ENCODE results near the gene KLHDC3. TPM values are rescaled to one million over a fixed set of nuclear protein-coding genes. Genes with fewer than 3 reads are reported as not detected.

Gene KLHDC3
- total and polyA plus RNA-seq, 2 of the 13 experiments (the other 11 are each of a cell fraction or from before 2014, with no cell fraction given), result 78.3 to 91.5 TPM

- TF ChIP-seq, protein P1, sequence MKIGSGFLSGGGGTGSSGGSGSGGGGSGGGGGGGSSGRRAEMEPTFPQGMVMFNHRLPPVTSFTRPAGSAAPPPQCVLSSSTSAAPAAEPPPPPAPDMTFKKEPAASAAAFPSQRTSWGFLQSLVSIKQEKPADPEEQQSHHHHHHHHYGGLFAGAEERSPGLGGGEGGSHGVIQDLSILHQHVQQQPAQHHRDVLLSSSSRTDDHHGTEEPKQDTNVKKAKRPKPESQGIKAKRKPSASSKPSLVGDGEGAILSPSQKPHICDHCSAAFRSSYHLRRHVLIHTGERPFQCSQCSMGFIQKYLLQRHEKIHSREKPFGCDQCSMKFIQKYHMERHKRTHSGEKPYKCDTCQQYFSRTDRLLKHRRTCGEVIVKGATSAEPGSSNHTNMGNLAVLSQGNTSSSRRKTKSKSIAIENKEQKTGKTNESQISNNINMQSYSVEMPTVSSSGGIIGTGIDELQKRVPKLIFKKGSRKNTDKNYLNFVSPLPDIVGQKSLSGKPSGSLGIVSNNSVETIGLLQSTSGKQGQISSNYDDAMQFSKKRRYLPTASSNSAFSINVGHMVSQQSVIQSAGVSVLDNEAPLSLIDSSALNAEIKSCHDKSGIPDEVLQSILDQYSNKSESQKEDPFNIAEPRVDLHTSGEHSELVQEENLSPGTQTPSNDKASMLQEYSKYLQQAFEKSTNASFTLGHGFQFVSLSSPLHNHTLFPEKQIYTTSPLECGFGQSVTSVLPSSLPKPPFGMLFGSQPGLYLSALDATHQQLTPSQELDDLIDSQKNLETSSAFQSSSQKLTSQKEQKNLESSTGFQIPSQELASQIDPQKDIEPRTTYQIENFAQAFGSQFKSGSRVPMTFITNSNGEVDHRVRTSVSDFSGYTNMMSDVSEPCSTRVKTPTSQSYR (CRISPR knock-in tag; IDR thresholded peaks at IDR 0.05; ENCODE audit: borderline replicate concordance), result no peak
- TF ChIP-seq, protein P2, sequence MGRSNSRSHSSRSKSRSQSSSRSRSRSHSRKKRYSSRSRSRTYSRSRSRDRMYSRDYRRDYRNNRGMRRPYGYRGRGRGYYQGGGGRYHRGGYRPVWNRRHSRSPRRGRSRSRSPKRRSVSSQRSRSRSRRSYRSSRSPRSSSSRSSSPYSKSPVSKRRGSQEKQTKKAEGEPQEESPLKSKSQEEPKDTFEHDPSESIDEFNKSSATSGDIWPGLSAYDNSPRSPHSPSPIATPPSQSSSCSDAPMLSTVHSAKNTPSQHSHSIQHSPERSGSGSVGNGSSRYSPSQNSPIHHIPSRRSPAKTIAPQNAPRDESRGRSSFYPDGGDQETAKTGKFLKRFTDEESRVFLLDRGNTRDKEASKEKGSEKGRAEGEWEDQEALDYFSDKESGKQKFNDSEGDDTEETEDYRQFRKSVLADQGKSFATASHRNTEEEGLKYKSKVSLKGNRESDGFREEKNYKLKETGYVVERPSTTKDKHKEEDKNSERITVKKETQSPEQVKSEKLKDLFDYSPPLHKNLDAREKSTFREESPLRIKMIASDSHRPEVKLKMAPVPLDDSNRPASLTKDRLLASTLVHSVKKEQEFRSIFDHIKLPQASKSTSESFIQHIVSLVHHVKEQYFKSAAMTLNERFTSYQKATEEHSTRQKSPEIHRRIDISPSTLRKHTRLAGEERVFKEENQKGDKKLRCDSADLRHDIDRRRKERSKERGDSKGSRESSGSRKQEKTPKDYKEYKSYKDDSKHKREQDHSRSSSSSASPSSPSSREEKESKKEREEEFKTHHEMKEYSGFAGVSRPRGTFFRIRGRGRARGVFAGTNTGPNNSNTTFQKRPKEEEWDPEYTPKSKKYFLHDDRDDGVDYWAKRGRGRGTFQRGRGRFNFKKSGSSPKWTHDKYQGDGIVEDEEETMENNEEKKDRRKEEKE (IDR thresholded peaks at IDR 0.05), result no peak
- TF ChIP-seq, protein P3, sequence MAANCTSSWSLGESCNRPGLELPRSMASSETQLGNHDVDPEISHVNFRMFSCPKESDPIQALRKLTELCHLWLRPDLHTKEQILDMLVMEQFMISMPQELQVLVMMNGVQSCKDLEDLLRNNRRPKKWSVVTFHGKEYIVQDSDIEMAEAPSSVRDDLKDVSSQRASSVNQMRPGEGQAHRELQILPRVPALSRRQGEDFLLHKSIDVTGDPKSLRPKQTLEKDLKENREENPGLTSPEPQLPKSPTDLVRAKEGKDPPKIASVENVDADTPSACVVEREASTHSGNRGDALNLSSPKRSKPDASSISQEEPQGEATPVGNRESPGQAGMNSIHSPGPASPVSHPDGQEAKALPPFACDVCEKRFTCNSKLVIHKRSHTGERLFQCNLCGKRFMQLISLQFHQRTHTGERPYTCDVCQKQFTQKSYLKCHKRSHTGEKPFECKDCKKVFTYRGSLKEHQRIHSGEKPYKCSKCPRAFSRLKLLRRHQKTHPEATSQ (CRISPR knock-in tag; IDR thresholded peaks at IDR 0.05; ENCODE audit: borderline replicate concordance), result no peak
- TF ChIP-seq MXD4 (CRISPR knock-in tag; IDR thresholded peaks at IDR 0.05) (0 out of 2 replicates have a peak, but pooled peaks have one; percentile 27), ARNTL (CRISPR knock-in tag; IDR thresholded peaks at IDR 0.05) (no peak), ETV6 (CRISPR knock-in tag; conservative IDR thresholded peaks at IDR 0.05) (no peak), NCOR1 (IDR thresholded peaks at IDR 0.05; ENCODE audit: borderline replicate concordance, low read length) (no peak), HNF4G (IDR thresholded peaks at IDR 0.05; ENCODE audit: borderline replicate concordance, low read depth, low read length) (peak; percentile 76), HNF4G (CRISPR knock-in tag; IDR thresholded peaks at IDR 0.05; ENCODE audit: borderline replicate concordance, low read depth) (no peak), ZFP82 (CRISPR knock-in tag; IDR thresholded peaks at IDR 0.05; ENCODE audit: borderline replicate concordance) (no peak), GPBP1L1 (CRISPR knock-in tag; IDR thresholded peaks at IDR 0.05) (no peak), ZNF331 (CRISPR knock-in tag; IDR thresholded peaks at IDR 0.05) (0 out of 2 replicates have a peak, but pooled peaks have one; percentile 28), ZNF547 (CRISPR knock-in tag; IDR thresholded peaks at IDR 0.05) (no peak)
- TF ChIP-seq, protein P4, sequence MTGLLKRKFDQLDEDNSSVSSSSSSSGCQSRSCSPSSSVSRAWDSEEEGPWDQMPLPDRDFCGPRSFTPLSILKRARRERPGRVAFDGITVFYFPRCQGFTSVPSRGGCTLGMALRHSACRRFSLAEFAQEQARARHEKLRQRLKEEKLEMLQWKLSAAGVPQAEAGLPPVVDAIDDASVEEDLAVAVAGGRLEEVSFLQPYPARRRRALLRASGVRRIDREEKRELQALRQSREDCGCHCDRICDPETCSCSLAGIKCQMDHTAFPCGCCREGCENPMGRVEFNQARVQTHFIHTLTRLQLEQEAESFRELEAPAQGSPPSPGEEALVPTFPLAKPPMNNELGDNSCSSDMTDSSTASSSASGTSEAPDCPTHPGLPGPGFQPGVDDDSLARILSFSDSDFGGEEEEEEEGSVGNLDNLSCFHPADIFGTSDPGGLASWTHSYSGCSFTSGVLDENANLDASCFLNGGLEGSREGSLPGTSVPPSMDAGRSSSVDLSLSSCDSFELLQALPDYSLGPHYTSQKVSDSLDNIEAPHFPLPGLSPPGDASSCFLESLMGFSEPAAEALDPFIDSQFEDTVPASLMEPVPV (CRISPR knock-in tag; IDR thresholded peaks at IDR 0.05), result no peak
- TF ChIP-seq, protein P5, sequence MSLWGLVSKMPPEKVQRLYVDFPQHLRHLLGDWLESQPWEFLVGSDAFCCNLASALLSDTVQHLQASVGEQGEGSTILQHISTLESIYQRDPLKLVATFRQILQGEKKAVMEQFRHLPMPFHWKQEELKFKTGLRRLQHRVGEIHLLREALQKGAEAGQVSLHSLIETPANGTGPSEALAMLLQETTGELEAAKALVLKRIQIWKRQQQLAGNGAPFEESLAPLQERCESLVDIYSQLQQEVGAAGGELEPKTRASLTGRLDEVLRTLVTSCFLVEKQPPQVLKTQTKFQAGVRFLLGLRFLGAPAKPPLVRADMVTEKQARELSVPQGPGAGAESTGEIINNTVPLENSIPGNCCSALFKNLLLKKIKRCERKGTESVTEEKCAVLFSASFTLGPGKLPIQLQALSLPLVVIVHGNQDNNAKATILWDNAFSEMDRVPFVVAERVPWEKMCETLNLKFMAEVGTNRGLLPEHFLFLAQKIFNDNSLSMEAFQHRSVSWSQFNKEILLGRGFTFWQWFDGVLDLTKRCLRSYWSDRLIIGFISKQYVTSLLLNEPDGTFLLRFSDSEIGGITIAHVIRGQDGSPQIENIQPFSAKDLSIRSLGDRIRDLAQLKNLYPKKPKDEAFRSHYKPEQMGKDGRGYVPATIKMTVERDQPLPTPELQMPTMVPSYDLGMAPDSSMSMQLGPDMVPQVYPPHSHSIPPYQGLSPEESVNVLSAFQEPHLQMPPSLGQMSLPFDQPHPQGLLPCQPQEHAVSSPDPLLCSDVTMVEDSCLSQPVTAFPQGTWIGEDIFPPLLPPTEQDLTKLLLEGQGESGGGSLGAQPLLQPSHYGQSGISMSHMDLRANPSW (CRISPR knock-in tag; IDR thresholded peaks at IDR 0.05; ENCODE audit: borderline replicate concordance), result no peak
These were observed 21.6 kb downstream of the KLHDC3 start (continued) for GRCh38 chr6:43035495-43036194.
